ENCODE results near the gene RANBP17.

RANBP17 gene

GRCh38 chr5:171344936-171345608 lies 483.3 kb downstream of the RANBP17 start:
- no peak overlapping the region for H3K4me3 ChIP-seq (replicated peaks in 1 of 2; ENCODE audit: low read depth in 2 of 2, low read length in 2 of 2)
- DNase-seq (ENCODE audit: low read depth in 2 of 2): no peak
- TF ChIP-seq, protein P1, sequence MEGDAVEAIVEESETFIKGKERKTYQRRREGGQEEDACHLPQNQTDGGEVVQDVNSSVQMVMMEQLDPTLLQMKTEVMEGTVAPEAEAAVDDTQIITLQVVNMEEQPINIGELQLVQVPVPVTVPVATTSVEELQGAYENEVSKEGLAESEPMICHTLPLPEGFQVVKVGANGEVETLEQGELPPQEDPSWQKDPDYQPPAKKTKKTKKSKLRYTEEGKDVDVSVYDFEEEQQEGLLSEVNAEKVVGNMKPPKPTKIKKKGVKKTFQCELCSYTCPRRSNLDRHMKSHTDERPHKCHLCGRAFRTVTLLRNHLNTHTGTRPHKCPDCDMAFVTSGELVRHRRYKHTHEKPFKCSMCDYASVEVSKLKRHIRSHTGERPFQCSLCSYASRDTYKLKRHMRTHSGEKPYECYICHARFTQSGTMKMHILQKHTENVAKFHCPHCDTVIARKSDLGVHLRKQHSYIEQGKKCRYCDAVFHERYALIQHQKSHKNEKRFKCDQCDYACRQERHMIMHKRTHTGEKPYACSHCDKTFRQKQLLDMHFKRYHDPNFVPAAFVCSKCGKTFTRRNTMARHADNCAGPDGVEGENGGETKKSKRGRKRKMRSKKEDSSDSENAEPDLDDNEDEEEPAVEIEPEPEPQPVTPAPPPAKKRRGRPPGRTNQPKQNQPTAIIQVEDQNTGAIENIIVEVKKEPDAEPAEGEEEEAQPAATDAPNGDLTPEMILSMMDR (IDR thresholded peaks at IDR 0.05; ENCODE audit: low read depth, low read length): no peak

Measured in cardiac fibroblast (primary cell).